HCT116 (cell line): ENCODE measurements around the gene TYK2.

ENCODE experiments used
- CEBPB ChIP-seq: IDR thresholded peaks from 2 replicates; pipeline ENCODE4 v1.6.1; 2012; ENCODE audit warnings: low read depth
- EZH2 ChIP-seq: fragments of 200-600 bp; sonication (generic); IDR thresholded peaks from 2 replicates; pipeline ENCODE4 v1.6.1; 2017; ENCODE audit warnings: antibody characterized with exemption, mixed run types
- EZH2phosphoT487 ChIP-seq: fragments of 200-600 bp; IDR thresholded peaks from 2 replicates; pipeline ENCODE4 v1.6.1; 2018; ENCODE audit warnings: antibody characterized with exemption, borderline replicate concordance
- FOSL1 ChIP-seq: IDR thresholded peaks from 2 replicates; pipeline ENCODE4 v1.6.1; 2012; ENCODE audit warnings: low read depth
- JUND ChIP-seq: IDR thresholded peaks from 2 replicates; pipeline ENCODE4 v1.6.1; 2012
- POLR2A ChIP-seq: IDR thresholded peaks from 2 replicates; pipeline ENCODE4 v1.7.0; 2011; ENCODE audit warnings: borderline replicate concordance; ENCODE audit not compliant: insufficient read depth, insufficient read length; ENCODE audit errors: extremely low read depth
- POLR2AphosphoS5 ChIP-seq: IDR thresholded peaks from 2 replicates; pipeline ENCODE4 v1.6.1; 2011; ENCODE audit warnings: mild to moderate bottlenecking, low read depth, low read length, moderate library complexity
- RAD21 ChIP-seq: IDR thresholded peaks from 2 replicates; pipeline ENCODE4 v1.6.1; 2012; ENCODE audit warnings: low read depth, mild to moderate bottlenecking
- REST ChIP-seq: IDR thresholded peaks from 2 replicates; pipeline ENCODE4 v1.6.1; 2012; ENCODE audit warnings: low read depth
- SP1 ChIP-seq: IDR thresholded peaks from 2 replicates; pipeline ENCODE4 v1.6.1; 2012; ENCODE audit warnings: low read depth
- SRF ChIP-seq: IDR thresholded peaks from 2 replicates; pipeline ENCODE4 v1.6.1; 2012; ENCODE audit warnings: low read depth
- YY1 ChIP-seq: IDR thresholded peaks from 2 replicates; pipeline ENCODE4 v1.6.1; 2011; ENCODE audit warnings: low read length, low read depth, moderate library complexity, mild to moderate bottlenecking; ENCODE audit not compliant: insufficient replicate concordance; ENCODE audit errors: extremely low read depth
- ZNF274 ChIP-seq: fragments of 200-500 bp; sonication (Bioruptor generic); IDR thresholded peaks from 2 replicates; pipeline ENCODE4 v1.6.1; 2014; ENCODE audit warnings: mild to moderate bottlenecking, low read depth, low read length, inconsistent platforms
- TF ChIP-seq, protein P1 (sequence below), 3 experiments: fragments of 200-600 bp in 1 of 3; sonication (generic) in 1 of 3; IDR thresholded peaks in 2 of 3; conservative IDR thresholded peaks in 1 of 3; 2 replicates each; pipeline ENCODE4 v1.5.1; 2012 to 2017; ENCODE audit warnings: low read depth in 2 of 3, low read length in 2 of 3, antibody characterized with exemption in 1 of 3, borderline replicate concordance in 1 of 3, control low read depth in 1 of 3, mild to moderate bottlenecking in 1 of 3, mixed read lengths in 1 of 3, mixed run types in 1 of 3, moderate library complexity in 1 of 3; ENCODE audit not compliant: insufficient read depth in 1 of 3

DNA sequence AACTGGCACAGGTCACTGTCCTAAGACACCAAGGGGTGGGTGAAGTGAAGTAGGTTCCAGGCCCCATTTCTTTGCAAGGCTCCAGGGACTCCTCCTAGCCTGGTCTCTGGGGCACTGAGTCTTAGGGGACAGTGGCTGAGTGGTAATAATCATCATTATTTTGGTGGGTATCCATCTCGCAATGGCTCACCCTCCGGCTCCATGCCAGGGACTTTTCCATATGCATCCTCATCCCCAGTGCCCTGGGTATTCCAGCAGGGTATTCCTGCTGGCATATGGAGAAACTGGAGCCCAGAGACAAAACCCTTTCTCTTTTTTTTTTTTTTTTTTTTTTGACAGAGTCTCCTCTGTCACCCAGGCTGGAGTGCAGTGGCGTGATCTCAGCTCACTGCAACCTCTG is 42.5 kb upstream of the TYK2 start:
- TF ChIP-seq POLR2A (no peak), SP1 (no peak), EZH2phosphoT487 (no peak), JUND (no peak), POLR2AphosphoS5 (no peak), CEBPB (no peak), FOSL1 (no peak), ZNF274 (no peak), REST (no peak), SRF (no peak), EZH2 (no peak), YY1 (no peak), RAD21 (no peak)
- TF ChIP-seq, protein P1, sequence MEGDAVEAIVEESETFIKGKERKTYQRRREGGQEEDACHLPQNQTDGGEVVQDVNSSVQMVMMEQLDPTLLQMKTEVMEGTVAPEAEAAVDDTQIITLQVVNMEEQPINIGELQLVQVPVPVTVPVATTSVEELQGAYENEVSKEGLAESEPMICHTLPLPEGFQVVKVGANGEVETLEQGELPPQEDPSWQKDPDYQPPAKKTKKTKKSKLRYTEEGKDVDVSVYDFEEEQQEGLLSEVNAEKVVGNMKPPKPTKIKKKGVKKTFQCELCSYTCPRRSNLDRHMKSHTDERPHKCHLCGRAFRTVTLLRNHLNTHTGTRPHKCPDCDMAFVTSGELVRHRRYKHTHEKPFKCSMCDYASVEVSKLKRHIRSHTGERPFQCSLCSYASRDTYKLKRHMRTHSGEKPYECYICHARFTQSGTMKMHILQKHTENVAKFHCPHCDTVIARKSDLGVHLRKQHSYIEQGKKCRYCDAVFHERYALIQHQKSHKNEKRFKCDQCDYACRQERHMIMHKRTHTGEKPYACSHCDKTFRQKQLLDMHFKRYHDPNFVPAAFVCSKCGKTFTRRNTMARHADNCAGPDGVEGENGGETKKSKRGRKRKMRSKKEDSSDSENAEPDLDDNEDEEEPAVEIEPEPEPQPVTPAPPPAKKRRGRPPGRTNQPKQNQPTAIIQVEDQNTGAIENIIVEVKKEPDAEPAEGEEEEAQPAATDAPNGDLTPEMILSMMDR (IDR thresholded peaks at IDR 0.05 in 2 of 3, conservative IDR thresholded peaks at IDR 0.05 in 1 of 3; ENCODE audit: borderline replicate concordance in 1 of 3, insufficient read depth in 1 of 3, low read depth in 2 of 3, low read length in 2 of 3) = no peak
